NCI-H510A (cell line): ENCODE results near the gene MMP13.
"Not testable (repeated sequence)": the region's sequence is repeated elsewhere in the genome, so short reads cannot be mapped to it uniquely, and the experiment has no call there.

Experiments
- DNase-seq: peaks from one replicate; lab custom pipeline; 2025; lab: John Stamatoyannopoulos, UW

The MMP13 gene

DNA sequence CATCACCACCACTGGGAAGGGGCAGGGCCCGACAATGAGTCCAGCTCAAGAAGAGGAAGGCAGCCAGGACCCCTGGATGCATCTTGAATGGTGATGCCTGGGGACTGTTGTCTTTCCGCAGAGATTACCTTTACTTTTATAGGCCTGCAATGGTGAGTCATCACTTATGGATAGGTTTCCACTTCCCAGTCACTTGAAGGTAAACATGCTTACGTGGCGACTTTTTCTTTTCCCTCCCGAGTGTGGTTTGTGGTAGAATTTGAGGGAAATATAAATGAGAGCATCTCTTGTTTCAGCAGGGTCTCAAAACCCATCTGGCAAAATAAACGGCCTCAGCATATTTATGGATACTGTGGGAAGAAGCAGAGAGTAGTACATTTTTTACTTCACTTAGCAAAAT, at the start of gene MMP13:
MMP13 (minus strand) TSS at position 109 of the 400 bp plus-strand sequence; CDS start at position 82, 27 bp downstream.
- DNase-seq = no peak

DNA sequence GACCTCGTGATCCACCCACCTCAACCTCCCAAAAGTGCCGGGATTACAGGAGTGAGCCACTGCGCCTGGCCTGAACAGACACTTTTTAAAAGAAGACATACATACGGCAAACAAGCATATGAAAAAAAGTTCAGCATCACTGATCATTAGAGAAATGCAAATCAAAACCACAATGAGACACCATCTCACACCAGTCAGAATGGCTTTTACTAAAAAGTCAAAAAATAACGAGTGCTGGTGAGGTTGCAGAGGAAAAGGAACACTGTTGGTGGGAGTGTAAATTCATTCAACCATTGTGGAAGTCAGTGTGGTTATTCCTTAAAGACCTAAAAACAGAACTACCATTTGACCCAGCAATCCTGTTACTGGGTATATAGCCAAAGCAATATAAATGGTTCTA, 48.7 kb upstream of the MMP13 start:
- not testable (repeated sequence) for DNase-seq

DNA sequence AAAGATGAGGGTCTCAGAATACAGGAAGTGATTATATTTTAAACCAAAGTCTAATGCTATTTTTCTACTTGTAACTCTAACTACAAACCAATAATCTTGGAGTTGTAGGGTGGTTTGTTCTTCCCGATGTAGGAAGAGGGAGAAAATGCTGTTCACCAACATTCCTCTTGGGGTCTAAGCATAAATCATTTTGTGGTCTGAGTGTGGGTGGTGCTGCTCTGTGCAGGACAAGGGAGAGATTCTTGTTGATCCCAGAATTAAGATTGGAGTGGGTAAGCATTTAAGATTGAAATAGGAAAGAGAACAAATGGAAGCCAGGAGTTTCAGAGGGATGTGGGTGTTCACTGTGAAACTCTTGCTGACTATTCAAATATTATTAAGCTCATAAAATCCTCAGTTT, 38.6 kb upstream of the MMP13 start:
- no peak for DNase-seq

DNA sequence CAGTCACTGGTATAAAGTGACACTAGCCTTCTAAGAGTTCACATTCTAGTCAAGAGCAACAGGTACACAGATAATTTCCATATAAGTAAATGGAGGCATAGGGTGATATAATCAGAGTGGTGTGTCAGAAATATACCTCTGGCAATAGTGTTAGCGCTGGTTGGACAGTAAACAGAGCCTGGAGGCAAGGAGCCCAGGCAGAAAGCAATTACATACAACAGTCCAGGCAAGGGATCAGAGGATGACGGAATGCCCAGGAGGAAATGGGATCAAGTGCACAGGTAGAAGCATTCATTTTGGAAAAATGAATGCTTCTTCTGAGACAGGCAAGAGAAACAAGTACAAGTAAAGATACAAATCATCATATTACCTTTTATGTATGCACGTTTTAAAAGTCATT, 36.2 kb upstream of the MMP13 start:
- no peak for DNase-seq

DNA sequence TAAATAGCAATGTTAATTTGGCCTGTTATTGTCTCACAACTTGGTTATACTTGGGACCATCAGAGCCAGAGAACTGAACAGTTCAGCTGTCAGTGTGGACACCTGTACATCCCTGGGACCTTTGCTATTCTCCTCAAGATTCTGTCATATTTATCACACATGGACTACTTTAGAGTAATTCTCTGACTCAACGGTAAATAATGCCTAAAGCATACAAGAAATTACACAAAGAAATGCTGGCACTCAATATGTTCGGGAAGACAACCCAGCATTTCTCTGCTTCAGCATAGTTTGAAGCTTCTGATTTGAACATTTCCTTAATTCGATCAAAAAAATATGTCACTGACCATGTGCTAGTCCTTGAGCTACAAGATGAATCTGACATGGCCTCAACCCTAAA, 34.6 kb upstream of the MMP13 start:
- DNase-seq = no peak

DNA sequence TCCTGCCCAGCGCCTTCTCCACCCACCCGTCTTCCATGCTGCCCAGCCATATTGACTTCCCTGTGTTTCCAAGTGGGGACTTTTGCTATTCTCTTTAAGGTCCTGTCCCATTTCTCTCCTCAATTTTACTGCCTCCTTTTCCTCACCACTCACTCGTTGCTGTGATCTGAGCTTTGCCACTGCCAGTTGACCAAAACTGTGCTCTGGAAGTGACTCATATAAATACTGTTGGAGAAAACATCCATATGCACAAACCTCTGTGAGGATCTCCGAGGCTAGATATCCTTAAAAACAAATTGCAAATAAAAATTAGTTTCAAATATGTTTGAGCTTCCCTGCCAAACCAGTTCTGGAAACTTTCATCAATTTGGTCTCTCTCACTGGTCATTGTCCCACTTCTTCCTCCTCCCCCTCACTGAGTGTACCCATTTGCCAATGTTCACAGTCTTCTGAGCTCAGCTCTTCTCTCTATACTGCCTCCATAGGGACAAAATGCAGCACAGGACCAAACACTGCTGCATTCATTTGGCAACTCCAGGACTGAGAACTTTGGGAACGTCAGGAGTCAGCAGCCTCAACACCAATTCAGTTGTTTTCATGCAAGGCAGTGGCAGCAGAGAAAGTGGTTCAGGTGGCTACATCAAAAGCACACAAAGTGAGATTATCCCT, 34.0 kb upstream of the MMP13 start:
- no peak for DNase-seq

DNA sequence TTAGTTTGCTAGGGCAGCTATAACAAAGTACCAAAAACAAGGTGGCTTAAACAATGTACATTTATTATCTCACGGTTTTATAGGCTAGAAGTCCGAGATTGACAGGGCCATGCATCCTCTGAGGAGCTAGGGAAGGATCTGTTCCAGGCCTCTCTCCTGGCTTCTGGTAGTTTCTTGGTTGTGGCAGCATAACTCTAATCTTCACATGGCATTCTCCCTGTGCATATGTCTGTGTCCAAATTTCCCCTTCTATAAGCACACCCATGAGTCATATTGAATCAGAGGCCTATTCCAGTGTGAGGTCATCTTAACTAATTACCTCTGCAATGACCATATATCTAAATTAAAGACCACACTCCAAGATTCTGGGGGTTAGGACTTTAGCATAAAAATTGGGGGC, 31.3 kb upstream of the MMP13 start:
- no peak for DNase-seq

DNA sequence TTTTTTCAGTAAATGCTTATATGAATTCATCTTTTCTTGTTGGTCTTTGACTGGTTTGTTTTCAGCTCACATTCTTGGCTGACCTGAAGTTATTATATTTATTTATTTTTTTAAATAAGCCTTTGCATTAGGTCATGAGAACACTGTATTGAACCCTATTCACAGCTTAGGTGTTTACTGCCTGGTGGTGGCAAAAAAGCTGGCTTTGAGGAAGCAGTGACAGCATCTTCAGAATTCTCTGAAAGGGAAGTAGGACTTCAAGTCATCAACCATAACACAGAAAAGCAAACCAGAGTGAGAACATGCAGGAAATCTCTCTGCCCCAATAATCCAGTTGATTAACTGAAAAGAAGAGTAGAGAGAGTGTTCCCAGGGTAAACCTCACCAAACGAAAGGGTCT, 30.3 kb upstream of the MMP13 start:
- DNase-seq = no peak

DNA sequence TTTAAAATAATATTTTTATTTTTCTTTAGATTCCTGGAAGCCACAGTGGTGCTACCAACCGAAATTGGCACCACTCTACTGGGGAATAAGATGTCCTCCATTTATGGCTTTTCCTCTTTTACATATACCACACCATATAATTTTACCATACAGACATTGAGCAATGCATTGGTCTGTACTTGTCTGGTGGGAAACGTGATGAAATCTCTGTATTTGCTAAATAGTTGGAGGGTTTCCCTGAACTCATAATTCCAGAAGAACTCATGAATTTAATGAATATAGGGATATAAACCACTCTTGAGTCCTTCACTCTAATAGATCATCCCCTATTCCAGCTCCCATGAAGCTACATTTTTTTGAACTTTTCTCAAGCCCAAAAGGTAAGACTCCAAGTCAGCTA, 28.0 kb upstream of the MMP13 start:
- no peak for DNase-seq

DNA sequence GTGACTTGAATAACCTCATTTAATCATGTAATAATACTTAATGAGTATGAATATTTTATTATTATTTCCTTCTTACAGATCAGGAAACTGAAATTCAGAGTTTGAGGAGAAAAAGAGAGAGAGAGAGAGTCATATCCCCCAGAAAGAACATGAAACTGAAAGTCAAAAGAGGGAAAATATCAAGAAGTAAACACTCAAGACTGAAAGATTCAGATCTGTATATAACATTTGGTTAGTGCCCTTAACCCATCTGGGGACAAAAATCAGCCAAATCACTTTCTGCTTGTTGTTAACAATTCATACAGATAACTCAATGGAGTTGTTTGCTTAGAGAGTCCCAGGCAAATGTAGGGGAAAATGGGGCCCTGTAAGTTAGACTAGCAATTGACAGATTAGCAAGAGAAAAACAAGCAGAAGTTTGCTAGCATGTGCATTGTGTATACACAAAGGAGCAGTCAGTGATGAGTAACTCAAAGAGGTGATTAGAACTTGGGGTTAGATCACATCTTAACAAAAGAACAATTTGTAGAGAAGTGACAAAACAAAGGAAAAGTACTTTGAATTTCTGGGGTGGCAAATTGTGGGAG, 25.9 kb upstream of the MMP13 start:
- DNase-seq = no peak

DNA sequence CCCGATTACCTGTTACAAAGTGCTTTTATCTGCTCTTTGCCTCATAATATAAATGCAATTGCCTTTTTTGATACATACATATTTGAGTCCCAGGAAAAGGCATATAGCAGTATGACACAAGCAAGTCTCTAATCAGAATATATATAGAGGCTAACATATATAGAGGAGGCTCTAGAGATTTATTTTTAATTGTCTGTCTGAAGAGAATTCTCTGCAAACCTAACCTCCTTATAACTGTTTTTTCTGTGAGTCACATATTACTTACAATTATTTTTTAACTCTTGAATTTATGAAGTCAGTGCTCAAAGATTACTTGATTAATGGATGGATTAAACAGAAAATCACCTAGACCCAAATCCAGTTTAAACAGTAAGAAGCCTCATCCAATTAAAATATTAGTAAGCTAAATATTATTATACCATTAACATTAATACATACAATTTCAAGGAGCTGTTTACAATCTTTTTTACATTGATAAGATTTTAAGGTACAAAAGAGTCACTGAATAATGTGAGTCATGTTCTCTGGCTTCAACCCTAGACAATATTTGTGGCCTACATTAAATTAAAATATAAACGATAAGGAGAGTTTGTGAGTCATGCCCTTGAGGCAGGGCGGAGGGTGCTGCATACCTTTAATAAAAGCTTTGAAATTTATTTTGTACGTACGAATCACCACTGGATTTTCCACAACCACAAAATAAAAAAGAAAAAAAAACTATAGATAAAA, 19.2 kb upstream of the MMP13 start:
- no peak for DNase-seq

DNA sequence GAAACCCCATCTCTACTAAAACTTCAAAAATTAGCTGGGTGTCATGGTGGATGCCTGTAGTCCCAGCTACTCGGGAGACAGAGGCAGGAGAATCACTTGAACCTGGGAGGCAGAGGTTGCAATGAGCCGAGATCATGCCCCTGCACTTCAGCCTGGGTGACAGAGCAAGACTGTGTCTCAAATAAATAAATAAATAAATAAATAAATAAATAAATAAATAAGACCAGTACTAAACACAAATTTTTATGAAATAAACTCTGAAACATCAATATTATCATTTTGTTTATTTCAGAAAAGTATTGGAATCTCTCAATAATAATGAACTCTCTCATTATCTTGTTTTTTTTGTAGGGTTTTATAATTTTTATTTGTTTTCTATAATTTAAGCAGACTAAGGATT, 18.2 kb upstream of the MMP13 start:
- not testable (repeated sequence) for DNase-seq

DNA sequence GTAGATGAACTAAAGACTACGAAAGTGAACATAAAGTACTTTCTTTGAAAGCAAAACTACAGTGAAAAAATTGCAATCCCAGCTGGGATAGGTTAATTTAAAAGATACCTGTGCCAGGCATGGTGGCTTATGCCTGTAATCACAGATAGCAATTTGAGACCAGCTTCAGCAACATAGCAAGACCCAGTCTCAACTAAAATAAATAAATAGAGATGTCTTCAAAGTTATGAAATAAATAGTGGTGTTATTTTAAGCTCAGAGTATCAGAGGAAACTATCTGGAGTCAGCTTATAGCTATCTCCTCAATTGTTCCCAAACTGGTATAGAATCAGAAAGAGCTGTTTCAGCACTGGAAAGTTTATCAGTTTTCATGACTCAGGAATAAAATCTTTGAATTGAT, 17.3 kb upstream of the MMP13 start:
- no peak for DNase-seq

DNA sequence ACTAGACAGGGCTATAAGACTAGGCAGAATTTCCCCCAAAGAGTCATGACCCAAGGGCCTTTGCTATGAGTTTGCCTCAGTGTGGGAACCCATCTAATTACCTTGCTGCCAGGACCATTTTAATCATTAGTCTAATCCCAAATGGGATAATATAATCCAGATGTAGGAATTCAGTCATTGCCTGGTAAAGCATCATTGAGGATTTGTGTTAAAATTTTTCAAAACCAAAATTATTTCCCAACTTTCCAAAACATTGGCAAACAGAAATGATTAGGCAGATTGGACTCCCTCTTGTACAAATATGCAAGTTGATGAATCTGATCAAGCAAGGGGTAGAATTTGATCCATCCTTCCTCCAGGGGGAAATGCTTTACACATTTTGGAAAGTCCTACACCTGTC, 16.2 kb upstream of the MMP13 start:
- no peak for DNase-seq

DNA sequence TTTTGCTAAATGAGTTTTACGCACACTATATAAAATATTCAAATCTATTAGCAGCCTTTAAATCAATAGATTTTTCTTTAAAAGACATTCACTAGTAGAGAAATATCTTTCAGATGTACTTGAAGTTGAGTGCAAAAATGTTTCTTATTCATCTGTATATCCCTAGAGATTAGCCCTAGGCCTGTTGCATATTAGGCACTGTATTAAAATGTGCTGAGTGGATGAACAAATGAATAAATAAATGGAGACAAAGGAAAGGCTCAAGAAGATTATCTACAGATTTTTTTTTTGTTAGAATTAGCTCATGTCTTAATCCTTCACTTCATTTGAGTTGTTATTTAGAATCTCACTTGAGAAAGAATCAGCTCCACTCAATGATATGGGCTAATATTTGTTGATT, 12.0 kb upstream of the MMP13 start:
- DNase-seq = no peak

DNA sequence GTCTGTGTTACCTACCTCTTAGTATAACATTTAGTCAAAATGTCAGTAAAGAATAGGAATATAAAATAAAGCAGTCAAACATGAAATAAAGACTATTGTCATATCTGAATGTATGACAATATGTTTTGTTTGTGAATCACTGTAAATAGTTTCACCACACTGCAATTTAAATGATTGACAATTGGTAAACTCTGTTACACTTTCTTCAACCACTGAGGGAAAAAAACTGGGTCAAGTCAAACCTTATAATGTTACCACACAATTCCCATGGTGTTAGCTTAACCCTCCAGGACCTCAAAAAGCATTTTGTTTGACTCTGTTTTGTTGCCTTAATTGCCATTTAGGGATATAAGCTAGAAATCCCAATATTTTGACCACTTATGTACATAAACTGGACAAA, 10.5 kb upstream of the MMP13 start:
- no peak for DNase-seq

DNA sequence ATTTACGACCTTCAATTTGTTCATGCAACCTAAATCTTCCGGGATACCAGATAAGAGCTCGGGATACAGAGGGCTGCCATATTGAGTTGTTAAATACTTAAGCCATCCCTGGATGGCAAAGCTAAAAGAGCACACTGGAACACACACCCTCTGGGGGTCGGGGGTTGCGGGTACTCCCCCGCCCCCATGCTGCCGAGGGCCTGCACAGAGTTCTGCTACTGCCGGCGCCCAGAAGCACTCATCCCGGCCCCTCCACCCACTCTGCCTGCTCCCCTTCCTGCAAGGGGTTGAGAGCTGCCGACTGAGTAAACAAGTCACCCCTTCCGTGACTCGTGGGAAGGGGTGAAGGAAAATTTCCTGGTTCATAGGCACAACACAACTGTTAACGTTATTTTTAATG, 9.3 kb upstream of the MMP13 start:
- DNase-seq = no peak

DNA sequence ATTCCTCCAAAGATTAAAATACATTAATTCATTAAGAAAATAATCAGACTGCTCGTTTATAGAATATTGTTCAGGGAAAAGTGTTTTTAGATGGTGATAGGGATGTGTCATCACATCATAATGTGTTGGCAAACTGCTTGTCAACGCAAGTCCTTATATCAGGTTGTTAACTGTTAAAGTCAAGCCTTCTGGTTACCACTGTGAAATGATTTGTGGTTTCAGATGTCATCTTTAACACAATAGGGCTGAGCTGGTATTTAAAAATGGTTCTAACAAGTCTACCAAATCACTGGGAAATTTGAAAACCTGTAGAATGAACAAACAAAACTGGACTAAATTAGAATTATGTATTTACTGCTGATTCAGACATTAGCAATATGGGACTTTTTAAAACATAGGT, 2.4 kb upstream of the MMP13 start:
- no peak for DNase-seq

DNA sequence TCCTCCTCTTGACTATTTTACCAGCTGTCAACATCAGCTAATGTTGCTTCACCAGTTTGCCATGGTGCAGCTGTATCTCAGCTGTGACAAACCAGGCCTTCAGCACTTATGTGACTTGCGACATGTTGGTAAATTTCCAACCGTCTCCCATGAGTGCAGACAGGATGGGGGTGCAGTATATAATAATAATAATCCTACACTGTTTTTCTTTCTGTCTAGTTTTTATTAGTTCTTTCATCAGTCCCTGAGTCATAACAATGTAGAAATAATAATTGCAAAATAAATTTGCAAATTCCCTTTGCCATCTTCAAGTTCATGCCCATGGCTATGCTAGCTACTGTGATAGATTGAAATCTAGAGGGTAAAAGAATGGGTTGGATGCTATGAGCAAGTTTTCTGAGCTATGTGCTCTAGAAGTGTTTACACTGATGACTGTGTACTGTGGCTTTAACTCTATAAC, 4.9 kb downstream of the MMP13 start:
- DNase-seq = no peak

DNA sequence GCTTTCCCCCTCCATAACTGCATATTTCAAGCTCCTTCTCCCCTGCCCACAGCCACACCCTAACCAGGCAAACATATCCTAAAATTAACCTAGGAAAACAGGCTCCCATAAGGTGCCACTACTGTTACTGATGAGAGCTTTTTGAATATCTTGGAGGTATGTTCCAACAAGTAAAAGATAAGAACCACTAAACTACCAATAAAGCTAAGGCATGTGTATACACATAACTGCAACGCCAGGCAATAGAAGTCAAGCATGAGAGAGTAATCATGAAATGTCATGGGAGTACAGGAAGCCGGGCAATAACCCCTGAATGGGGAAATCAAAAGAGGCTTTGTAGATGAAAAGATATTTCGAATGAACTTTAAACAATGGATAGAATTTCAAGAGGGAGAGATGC, 9.3 kb downstream of the MMP13 start:
- DNase-seq = no peak

DNA sequence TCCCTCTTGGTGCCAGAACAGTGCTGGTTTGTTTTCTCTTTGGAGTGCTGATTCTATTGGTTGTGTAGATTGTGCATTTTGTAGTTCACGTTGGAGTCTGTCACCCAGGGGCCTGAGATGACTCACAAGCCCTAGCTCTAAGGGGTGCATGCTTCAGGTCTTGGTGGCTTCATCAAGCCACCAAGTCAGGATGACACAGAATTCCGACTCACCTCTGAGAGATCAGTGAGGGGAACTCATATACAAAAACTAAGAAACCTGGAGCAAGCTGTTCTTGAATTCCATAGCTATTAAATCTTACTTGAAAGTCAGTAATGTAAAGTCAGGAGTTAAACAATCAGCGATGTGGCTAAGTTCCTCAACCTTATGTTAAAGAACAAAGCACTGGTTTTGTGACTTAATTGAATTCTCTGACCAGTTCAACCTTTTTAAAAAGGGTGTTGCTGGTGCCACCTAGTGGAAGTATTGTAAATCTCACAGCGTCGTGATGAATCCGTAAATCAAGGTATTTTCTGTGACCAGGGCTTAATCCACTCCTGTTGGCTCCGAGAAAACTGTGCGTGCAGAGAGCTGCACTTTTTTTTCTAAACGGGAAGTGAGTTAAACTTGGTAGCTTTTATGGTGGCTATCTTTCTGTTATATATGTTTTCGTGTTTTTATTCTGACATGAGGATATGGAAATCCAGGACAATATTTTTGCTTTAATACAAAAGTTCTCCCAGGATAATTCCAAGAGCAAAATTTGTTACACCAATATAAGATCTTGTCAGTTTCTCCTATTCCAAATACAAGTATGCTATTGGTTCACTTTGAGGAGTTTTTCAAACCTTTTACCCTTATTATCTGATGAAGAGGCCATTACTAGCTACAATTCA, 14.6 kb downstream of the MMP13 start:
- peak; percentile 4 for DNase-seq

DNA sequence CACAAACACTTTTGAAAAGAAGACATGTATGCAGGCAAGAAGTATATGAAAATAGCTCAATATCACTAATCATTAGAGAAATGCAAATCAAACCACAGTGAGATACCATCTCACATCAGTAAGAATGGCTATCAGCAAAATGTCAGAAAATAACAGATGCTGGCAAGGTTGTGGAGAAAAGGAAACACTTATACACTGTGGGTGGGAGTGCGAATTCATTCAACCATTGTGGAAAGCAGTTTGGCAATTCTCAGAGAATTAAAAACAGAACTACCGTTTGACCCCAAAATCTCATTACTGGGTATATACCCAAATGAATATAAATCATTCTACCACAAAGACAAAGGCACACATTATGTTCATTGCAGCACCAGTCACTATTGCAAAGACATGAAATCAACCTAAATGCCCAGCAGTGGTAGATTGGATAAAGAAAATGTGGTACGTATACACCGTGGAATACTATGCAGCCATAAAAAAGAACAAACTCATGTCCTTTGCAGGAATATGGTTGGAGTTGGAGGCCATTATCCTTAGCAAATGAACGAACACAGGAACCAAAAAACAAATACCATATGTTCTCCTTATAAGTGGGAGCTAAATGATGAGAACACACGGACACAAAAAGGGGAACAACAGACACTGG, 18.5 kb downstream of the MMP13 start:
- DNase-seq = no peak
